B cell (primary cell): ENCODE data around the gene SLC41A3. TPM values are rescaled to one million over a fixed set of nuclear protein-coding genes. Genes with fewer than 3 reads are reported as not detected.

Experiments
- ATAC-seq: fragments of 200-7000 bp; cut with Tn5 transposase; one replicate; pipeline ENCODE4 v1.10.0; 2021; ENCODE audit warnings: low read depth, mild to moderate bottlenecking, moderate number of reproducible peaks, moderate library complexity
- CTCF ChIA-PET: fragments of 350-600 bp; sonication (Branson Sonifier 250); formaldehyde crosslinking; loops from one replicate; lab custom pipeline; 2021; ENCODE audit warnings: antibody characterized with exemption, inconsistent platforms; lab: Charles Lee
- POLR2A ChIA-PET: fragments of 350-600 bp; sonication (Branson Sonifier 250); formaldehyde crosslinking; loops from one replicate; lab custom pipeline; 2021; ENCODE audit warnings: antibody characterized with exemption; lab: Charles Lee
- DNase-seq: peaks from one replicate; pipeline ENCODE4 v3.0.0; 2013
- H2AFZ ChIP-seq: 2 replicates; pipeline ENCODE4 v1.6.1; 2012; ENCODE audit warnings: mild to moderate bottlenecking, low read depth, low read length; ENCODE audit not compliant: insufficient read depth, poor library complexity, severe bottlenecking
- H3K27ac ChIP-seq, 2 donors: 1 replicate in 1 of 2; 2 replicates in 1 of 2; pipeline ENCODE4 v1.5.1; 2012 to 2013; ENCODE audit warnings: low read length in 2 of 2, mild to moderate bottlenecking in 2 of 2, moderate library complexity in 1 of 2
- H3K27me3 ChIP-seq, 4 experiments: fragments of 200-600 bp in 1 of 4; sonication (generic) in 1 of 4; replicated peaks in 1 of 4; 1 replicate in 2 of 4; 2 replicates in 2 of 4; pipeline versions ENCODE4 v1.6.1 to v1.7.0; 2013 to 2016; ENCODE audit warnings: low read length in 3 of 4, mild to moderate bottlenecking in 2 of 4, mixed read lengths in 1 of 4, moderate library complexity in 1 of 4; ENCODE audit not compliant: insufficient read depth in 4 of 4, control insufficient read depth in 3 of 4; ENCODE audit errors: control extremely low read depth in 1 of 4
- H3K36me3 ChIP-seq, 2 experiments: replicated peaks in 1 of 2; 1 replicate in 1 of 2; 2 replicates in 1 of 2; pipeline versions ENCODE4 v1.6.1 to v1.7.1; 2013; ENCODE audit warnings: low read length in 1 of 2; ENCODE audit not compliant: insufficient read depth in 2 of 2, control insufficient read depth in 1 of 2; ENCODE audit errors: control extremely low read depth in 1 of 2, extremely low read depth in 1 of 2
- H3K4me1 ChIP-seq, 2 donors: fragments of 200-600 bp in 1 of 2; sonication (generic) in 1 of 2; 1 replicate in 1 of 2; 2 replicates in 1 of 2; pipeline versions ENCODE4 v1.5.1 to v1.6.1; 2013 to 2017; ENCODE audit warnings: low read length in 2 of 2; ENCODE audit not compliant: control insufficient read depth in 2 of 2, insufficient read depth in 2 of 2
- H3K4me2 ChIP-seq: replicated peaks from 2 replicates; pipeline ENCODE3; 2012; ENCODE audit warnings: mild to moderate bottlenecking, low read depth, low read length; ENCODE audit not compliant: poor library complexity, severe bottlenecking
- H3K4me3 ChIP-seq, 5 experiments: fragments of 200-600 bp in 1 of 5; sonication (generic) in 1 of 5; 1 replicate in 3 of 5; 2 replicates in 2 of 5; pipeline versions ENCODE4 v1.5.1 to v1.7.0; 2011 to 2016; ENCODE audit warnings: low read length in 4 of 5, mild to moderate bottlenecking in 4 of 5, low read depth in 2 of 5, control low read depth in 1 of 5, moderate library complexity in 1 of 5; ENCODE audit not compliant: insufficient read depth in 1 of 5; ENCODE audit errors: control extremely low read depth in 1 of 5, extremely low read depth in 1 of 5
- H3K79me2 ChIP-seq: fragments of 200-600 bp; sonication (generic); one replicate; pipeline ENCODE4 v1.6.0; 2016; ENCODE audit warnings: low read length; ENCODE audit not compliant: control insufficient read depth, insufficient read depth
- H3K9ac ChIP-seq: fragments of 200-600 bp; sonication (generic); 2 replicates; pipeline ENCODE4 v1.6.1; 2017; ENCODE audit warnings: mild to moderate bottlenecking, low read length, moderate library complexity
- H3K9me3 ChIP-seq, 3 donors: one replicate each; pipeline versions ENCODE4 v1.6.1 to v1.7.1; 2013; ENCODE audit warnings: low read length in 2 of 3; ENCODE audit not compliant: control insufficient read depth in 2 of 3, insufficient read depth in 1 of 3; ENCODE audit errors: control extremely low read depth in 1 of 3
- H4K20me1 ChIP-seq: 2 replicates; pipeline ENCODE4 v1.6.0; 2012; ENCODE audit warnings: mild to moderate bottlenecking, low read length; ENCODE audit not compliant: insufficient read depth, control insufficient read depth, poor library complexity, severe bottlenecking
- H3K27ac Mint-ChIP-seq: one replicate; pipeline ENCODE4 v1.8.0; 2021; ENCODE audit warnings: mixed read lengths
- H3K27me3 Mint-ChIP-seq: one replicate; pipeline ENCODE4 v1.8.0; 2021; ENCODE audit warnings: mixed read lengths
- H3K4me1 Mint-ChIP-seq: one replicate; pipeline ENCODE4 v1.8.0; 2021; ENCODE audit warnings: mixed read lengths
- H3K4me3 Mint-ChIP-seq: one replicate; pipeline ENCODE4 v1.8.0; 2021; ENCODE audit warnings: mixed read lengths
- H3K9me3 Mint-ChIP-seq: one replicate; pipeline ENCODE4 v1.8.0; 2022; ENCODE audit warnings: mixed read lengths; ENCODE audit not compliant: insufficient read depth
- CTCF ChIP-seq: fragments of 200-600 bp; IDR thresholded peaks from one replicate; pipeline ENCODE4 v1.8.0; 2022; ENCODE audit warnings: antibody characterized with exemption, mild to moderate bottlenecking
- EZH2 ChIP-seq: IDR thresholded peaks from 2 replicates; pipeline ENCODE4 v1.6.1; 2012; ENCODE audit warnings: borderline replicate concordance, low read depth, mild to moderate bottlenecking, moderate library complexity, low read length; ENCODE audit not compliant: insufficient read depth, poor library complexity, severe bottlenecking
- WGBS: methylation state at CpG from one replicate; pipeline ENCODE4 v1.1.5; 2013; ENCODE audit warnings: missing lambda C conversion rate; ENCODE audit not compliant: insufficient coverage; 5-methylcytosine and 5-hydroxymethylcytosine counted together
- intact Hi-C: fragments of 100-400 bp; cut with micrococcal nuclease; formaldehyde crosslinking; loops from one replicate; pipeline ENCODE4 v1.10.0; 2022
- polyA plus RNA-seq: library from polyadenylated mRNA; depleted of rRNA; stranded (reverse); fragments of >200 nt; gene quantifications from 2 replicates; pipeline ENCODE4 v1.2.3, GENCODE V29; 2012
- total RNA-seq, 2 donors: library from RNA; stranded (reverse); fragments of 120-200 nt in 1 of 2; gene quantifications; 1 replicate in 1 of 2; 2 replicates in 1 of 2; pipeline versions ENCODE4 v1.2.3 to v1.2.4, GENCODE V29; 2013 to 2022

Gene SLC41A3
- total and polyA plus RNA-seq, 2 donors (not counting 1 experiment from before 2014, with no cell fraction given): 34.2 to 39.3 TPM

GRCh38 chr3:126104742-126105605 is 21.1 kb upstream of the SLC41A3 start:
- H3K9me3 ChIP-seq: no peaks in the 10 kb centered on the region
- Mint-ChIP-seq H3K27me3 (peaks cover 8% of the 10 kb centered on the region), H3K9me3 (no peaks in the 10 kb centered on the region), H3K4me1 (no peaks in the 10 kb centered on the region), H3K4me3 (no peak overlapping the region), H3K27ac (no peak overlapping the region)
- no peak overlapping the region for H3K27ac ChIP-seq
- WGBS: 88% methylated on average over 14 of the region's 15 CpGs
- no peak overlapping the region for H2AFZ ChIP-seq
- no peaks in the 10 kb centered on the region for H3K36me3 ChIP-seq
- ATAC-seq (no peak), DNase-seq (no peak)
- no peaks in the 10 kb centered on the region for H3K27me3 ChIP-seq
- intact Hi-C loops: no loop called here
- H3K4me2 ChIP-seq: no peak overlapping the region
- H3K4me3 ChIP-seq: no peak overlapping the region
- ChIA-PET CTCF (no interaction called here), POLR2A (no interaction called here)
- no peaks in the 10 kb centered on the region for H4K20me1 ChIP-seq
- no peak overlapping the region for H3K9ac ChIP-seq
- H3K4me1 ChIP-seq: no peaks in the 10 kb centered on the region
- no peaks in the 10 kb centered on the region for H3K79me2 ChIP-seq
- TF ChIP-seq EZH2 (no peak), CTCF (no peak)

- H3K27me3 Mint-ChIP-seq: peaks cover 8% of the 10 kb centered on the region
- H3K9me3 ChIP-seq: no peaks in the 10 kb centered on the region
- H3K9me3 Mint-ChIP-seq: no peaks in the 10 kb centered on the region
- H3K4me1 Mint-ChIP-seq: no peaks in the 10 kb centered on the region
- POLR2A ChIA-PET: no interaction called here
- H3K4me2 ChIP-seq: no peak overlapping the region
- no peaks in the 10 kb centered on the region for H4K20me1 ChIP-seq
- H2AFZ ChIP-seq: no peak overlapping the region
- H3K9ac ChIP-seq: no peak overlapping the region
- H3K27me3 ChIP-seq: no peaks in the 10 kb centered on the region
- H3K4me3 Mint-ChIP-seq: no peak overlapping the region
- H3K79me2 ChIP-seq: no peaks in the 10 kb centered on the region
- no peak for TF ChIP-seq CTCF
- no peak for TF ChIP-seq EZH2
- no peaks in the 10 kb centered on the region for H3K4me1 ChIP-seq
- CTCF ChIA-PET: no interaction called here
- WGBS: 82% methylated on average over 4 of the region's 7 CpGs
- DNase-seq (no peak), ATAC-seq (no peak)
- intact Hi-C loops: no loop called here
- no peak overlapping the region for H3K4me3 ChIP-seq
- no peak overlapping the region for H3K27ac ChIP-seq
- no peak overlapping the region for H3K27ac Mint-ChIP-seq
- no peaks in the 10 kb centered on the region for H3K36me3 ChIP-seq
Observed at GRCh38 chr3:126104028-126104635, 20.2 kb upstream of the SLC41A3 start.
